Liver (tissue), 9 donors: Measurements from ENCODE around the gene TXNRD2. TPM values are rescaled to one million over a fixed set of nuclear protein-coding genes. Genes with fewer than 3 reads are reported as not detected.

Experiments used
- DNase-seq: peaks from one replicate; pipeline ENCODE4 v3.0.0-alpha.2; 2017; ENCODE audit warnings: low spot score
- H3K27ac ChIP-seq, 2 donors: one replicate each; pipeline ENCODE4 v1.7.0; 2013; ENCODE audit warnings: inconsistent platforms in 2 of 2, low read length in 2 of 2, control low read depth in 1 of 2, low read depth in 1 of 2, mild to moderate bottlenecking in 1 of 2
- H3K27me3 ChIP-seq, 4 donors: one replicate each; pipeline versions ENCODE4 v1.6.1 to v1.7.0; 2013; ENCODE audit warnings: low read length in 3 of 4, inconsistent platforms in 1 of 4, mild to moderate bottlenecking in 1 of 4, moderate library complexity in 1 of 4; ENCODE audit not compliant: control insufficient read depth in 4 of 4, insufficient read depth in 4 of 4
- H3K36me3 ChIP-seq, 4 donors: one replicate each; pipeline versions ENCODE4 v1.6.1 to v1.7.0; 2013; ENCODE audit warnings: low read length in 3 of 4, mild to moderate bottlenecking in 3 of 4, low read depth in 1 of 4, moderate library complexity in 1 of 4; ENCODE audit not compliant: control insufficient read depth in 4 of 4, insufficient read depth in 3 of 4
- H3K4me1 ChIP-seq, 4 donors: one replicate each; pipeline versions ENCODE4 v1.6.1 to v1.7.0; 2013; ENCODE audit warnings: low read length in 3 of 4, mild to moderate bottlenecking in 3 of 4, moderate library complexity in 1 of 4; ENCODE audit not compliant: control insufficient read depth in 4 of 4, insufficient read depth in 4 of 4
- H3K4me3 ChIP-seq, 3 donors: one replicate each; pipeline versions ENCODE4 v1.6.1 to v1.7.0; 2013; ENCODE audit warnings: low read length in 3 of 3, control low read depth in 1 of 3, low read depth in 1 of 3, mild to moderate bottlenecking in 1 of 3
- H3K9ac ChIP-seq, 2 donors: one replicate each; pipeline ENCODE4 v1.7.0; 2013; ENCODE audit warnings: low read length in 2 of 2, mild to moderate bottlenecking in 2 of 2, moderate library complexity in 2 of 2, control low read depth in 1 of 2, low read depth in 1 of 2
- H3K9me3 ChIP-seq, 4 donors: one replicate each; pipeline versions ENCODE4 v1.6.1 to v1.7.0; 2013; ENCODE audit warnings: low read length in 3 of 4; ENCODE audit not compliant: control insufficient read depth in 4 of 4
- FOXA1 ChIP-seq: IDR thresholded peaks from 2 replicates; pipeline ENCODE4 v1.6.1; 2016; ENCODE audit warnings: antibody characterized with exemption
- FOXA2 ChIP-seq: IDR thresholded peaks from 2 replicates; pipeline ENCODE4 v1.6.1; 2016; ENCODE audit warnings: antibody characterized with exemption
- GABPA ChIP-seq, 2 donors: IDR thresholded peaks in 1 of 2; conservative IDR thresholded peaks in 1 of 2; 2 replicates each; pipeline ENCODE4 v1.6.1; 2016; ENCODE audit warnings: antibody characterized with exemption in 2 of 2, mild to moderate bottlenecking in 1 of 2, moderate library complexity in 1 of 2
- HNF4A ChIP-seq, 2 donors: conservative IDR thresholded peaks; 2 replicates each; pipeline ENCODE4 v1.6.1; 2016; ENCODE audit warnings: antibody characterized with exemption in 2 of 2, mild to moderate bottlenecking in 2 of 2
- HNF4G ChIP-seq: IDR thresholded peaks from 2 replicates; pipeline ENCODE4 v1.6.1; 2016; ENCODE audit warnings: antibody characterized with exemption
- JUND ChIP-seq, 2 donors: IDR thresholded peaks; 2 replicates each; pipeline ENCODE4 v1.6.1; 2016; ENCODE audit warnings: antibody characterized with exemption in 2 of 2
- NR2F2 ChIP-seq: IDR thresholded peaks from 2 replicates; pipeline ENCODE4 v1.6.1; 2016; ENCODE audit warnings: antibody characterized with exemption
- RAD21 ChIP-seq, 2 donors: IDR thresholded peaks; 2 replicates each; pipeline ENCODE4 v1.6.1; 2016; ENCODE audit warnings: antibody characterized with exemption in 2 of 2, mild to moderate bottlenecking in 2 of 2
- SP1 ChIP-seq: IDR thresholded peaks from 2 replicates; pipeline ENCODE4 v1.6.1; 2018; ENCODE audit warnings: antibody characterized with exemption, mild to moderate bottlenecking
- TAF1 ChIP-seq: conservative IDR thresholded peaks from 2 replicates; pipeline ENCODE4 v1.6.1; 2016; ENCODE audit warnings: antibody characterized with exemption, mild to moderate bottlenecking
- YY1 ChIP-seq: IDR thresholded peaks from 2 replicates; pipeline ENCODE4 v1.6.1; 2016; ENCODE audit warnings: antibody characterized with exemption, mild to moderate bottlenecking
- WGBS: extraction: QIAGEN DNeasy Blood & Tissue Kit; methylation state at CpG from one replicate; pipeline ENCODE4 v1.1.7; 2013; 5-methylcytosine and 5-hydroxymethylcytosine counted together
- polyA plus RNA-seq, 2 donors: library from polyadenylated mRNA; stranded (reverse) in 1 of 2; unstranded in 1 of 2; fragments of 200-250 nt in 1 of 2; fragments of >200 nt in 1 of 2; fragmentation: Nextera tagmentation in 1 of 2; extraction: Ambion mirVana in 1 of 2; gene quantifications; one replicate each; pipeline versions ENCODE4 v1.2.1 to v1.2.3, GENCODE V29; 2013 to 2015
- total RNA-seq, 2 donors: library from RNA; depleted of rRNA; stranded (reverse); fragments of >200 nt; gene quantifications; one replicate each; pipeline ENCODE4 v1.2.3, GENCODE V29; 2014
- TF ChIP-seq, protein P1 (sequence below): IDR thresholded peaks from 2 replicates; pipeline ENCODE4 v1.6.1; 2016; ENCODE audit warnings: antibody characterized with exemption
- TF ChIP-seq, protein P2 (sequence below): IDR thresholded peaks from 2 replicates; pipeline ENCODE4 v1.6.1; 2016; ENCODE audit warnings: antibody characterized with exemption, mild to moderate bottlenecking
- TF ChIP-seq, protein P3 (sequence below): IDR thresholded peaks from 2 replicates; pipeline ENCODE4 v1.6.1; 2016; ENCODE audit warnings: antibody characterized with exemption
- TF ChIP-seq, protein P4 (sequence below): fragments of 150-350 bp; IDR thresholded peaks from 2 replicates; pipeline ENCODE4 v1.5.1; 2017; ENCODE audit warnings: improper control_type of control experiment, low read depth, low read length; ENCODE audit not compliant: missing input control
- donor health status: healthy.
- donor health status: healthy.
- donor health status: healthy.
- donor health status: healthy.
- donor health status: healthy.

TXNRD2 gene
- total and polyA plus RNA-seq, 4 donors, result 22.2 to 41.3 (median 33.6) TPM

DNA sequence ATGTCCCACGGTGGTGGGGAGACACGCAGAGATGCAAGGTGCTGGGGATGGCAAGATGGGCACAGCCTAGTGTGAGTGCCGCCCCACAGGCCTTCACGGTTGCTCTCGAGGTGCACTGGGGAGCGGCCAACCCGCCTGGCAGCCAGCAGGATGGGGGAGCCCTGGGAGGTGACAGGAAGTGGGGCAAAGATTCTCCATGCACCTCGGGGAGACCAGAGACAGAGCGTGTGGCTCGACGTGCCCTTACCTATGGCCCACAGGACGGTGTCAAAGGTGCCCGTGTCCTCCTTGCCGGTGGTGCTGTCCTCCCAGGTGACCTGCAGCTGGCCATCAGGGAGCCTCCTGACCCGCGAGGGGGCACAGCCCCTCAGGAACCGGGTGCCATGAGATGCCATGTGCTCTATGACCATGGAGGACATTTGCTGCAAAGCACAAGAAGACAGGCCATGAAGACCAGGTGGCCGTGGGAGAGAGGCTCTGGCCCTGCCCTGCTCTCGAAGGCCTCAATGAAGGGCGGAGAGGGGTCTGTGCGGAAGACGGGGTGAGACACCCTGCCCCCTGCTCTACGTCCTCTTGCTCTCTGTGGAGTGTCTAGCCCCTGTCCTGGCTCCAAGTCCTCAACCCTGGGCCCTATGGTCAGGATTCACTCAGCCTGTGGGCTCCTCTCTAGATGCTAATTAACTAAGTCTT lies 46.3 kb downstream of the TXNRD2 start:
- DNase-seq, result no peak
- WGBS, result 95% methylated on average over 23 of the region's 23 CpGs

DNA sequence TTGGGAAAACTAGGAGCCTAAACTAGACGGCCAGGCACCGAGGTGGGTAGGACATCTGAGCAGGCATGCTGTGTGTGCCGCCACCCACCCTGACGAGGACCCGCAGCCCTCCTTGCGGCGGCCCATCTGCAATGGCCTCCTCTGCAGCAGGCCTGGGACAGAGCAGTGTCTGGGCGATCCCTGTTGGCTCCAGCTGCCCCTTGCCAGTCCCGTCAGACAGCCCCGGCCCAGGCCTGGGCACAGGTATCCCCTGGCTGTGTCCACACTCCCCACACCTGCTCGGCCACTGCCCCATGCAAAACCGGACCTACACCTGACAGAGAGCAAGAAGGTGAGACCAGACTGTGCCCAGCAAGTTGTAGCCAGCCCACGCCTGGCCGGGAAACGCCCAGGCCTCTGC lies 48.3 kb downstream of the TXNRD2 start:
- no peak for DNase-seq
- WGBS, result 96% methylated on average over 15 of the region's 15 CpGs
- Histone ChIP-seq H3K4me3 (no peak overlapping the region), H3K4me1 (peaks cover 0 to 3% (median 0%) of the 10 kb centered on the region in 4 donors), H3K27me3 (no peaks in the 10 kb centered on the region), H3K9me3 (no peaks in the 10 kb centered on the region), H3K9ac (no peak overlapping the region), H3K27ac (no peak overlapping the region), H3K36me3 (peaks cover 2 to 41% (median 13%) of the 10 kb centered on the region in 4 donors)
- TF ChIP-seq, protein P1, sequence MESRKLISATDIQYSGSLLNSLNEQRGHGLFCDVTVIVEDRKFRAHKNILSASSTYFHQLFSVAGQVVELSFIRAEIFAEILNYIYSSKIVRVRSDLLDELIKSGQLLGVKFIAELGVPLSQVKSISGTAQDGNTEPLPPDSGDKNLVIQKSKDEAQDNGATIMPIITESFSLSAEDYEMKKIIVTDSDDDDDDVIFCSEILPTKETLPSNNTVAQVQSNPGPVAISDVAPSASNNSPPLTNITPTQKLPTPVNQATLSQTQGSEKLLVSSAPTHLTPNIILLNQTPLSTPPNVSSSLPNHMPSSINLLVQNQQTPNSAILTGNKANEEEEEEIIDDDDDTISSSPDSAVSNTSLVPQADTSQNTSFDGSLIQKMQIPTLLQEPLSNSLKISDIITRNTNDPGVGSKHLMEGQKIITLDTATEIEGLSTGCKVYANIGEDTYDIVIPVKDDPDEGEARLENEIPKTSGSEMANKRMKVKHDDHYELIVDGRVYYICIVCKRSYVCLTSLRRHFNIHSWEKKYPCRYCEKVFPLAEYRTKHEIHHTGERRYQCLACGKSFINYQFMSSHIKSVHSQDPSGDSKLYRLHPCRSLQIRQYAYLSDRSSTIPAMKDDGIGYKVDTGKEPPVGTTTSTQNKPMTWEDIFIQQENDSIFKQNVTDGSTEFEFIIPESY, result no peak
- TF ChIP-seq TAF1 (no peak), RAD21 (IDR thresholded peaks at IDR 0.05) (no peak), HNF4G (no peak)
- TF ChIP-seq, protein P2, sequence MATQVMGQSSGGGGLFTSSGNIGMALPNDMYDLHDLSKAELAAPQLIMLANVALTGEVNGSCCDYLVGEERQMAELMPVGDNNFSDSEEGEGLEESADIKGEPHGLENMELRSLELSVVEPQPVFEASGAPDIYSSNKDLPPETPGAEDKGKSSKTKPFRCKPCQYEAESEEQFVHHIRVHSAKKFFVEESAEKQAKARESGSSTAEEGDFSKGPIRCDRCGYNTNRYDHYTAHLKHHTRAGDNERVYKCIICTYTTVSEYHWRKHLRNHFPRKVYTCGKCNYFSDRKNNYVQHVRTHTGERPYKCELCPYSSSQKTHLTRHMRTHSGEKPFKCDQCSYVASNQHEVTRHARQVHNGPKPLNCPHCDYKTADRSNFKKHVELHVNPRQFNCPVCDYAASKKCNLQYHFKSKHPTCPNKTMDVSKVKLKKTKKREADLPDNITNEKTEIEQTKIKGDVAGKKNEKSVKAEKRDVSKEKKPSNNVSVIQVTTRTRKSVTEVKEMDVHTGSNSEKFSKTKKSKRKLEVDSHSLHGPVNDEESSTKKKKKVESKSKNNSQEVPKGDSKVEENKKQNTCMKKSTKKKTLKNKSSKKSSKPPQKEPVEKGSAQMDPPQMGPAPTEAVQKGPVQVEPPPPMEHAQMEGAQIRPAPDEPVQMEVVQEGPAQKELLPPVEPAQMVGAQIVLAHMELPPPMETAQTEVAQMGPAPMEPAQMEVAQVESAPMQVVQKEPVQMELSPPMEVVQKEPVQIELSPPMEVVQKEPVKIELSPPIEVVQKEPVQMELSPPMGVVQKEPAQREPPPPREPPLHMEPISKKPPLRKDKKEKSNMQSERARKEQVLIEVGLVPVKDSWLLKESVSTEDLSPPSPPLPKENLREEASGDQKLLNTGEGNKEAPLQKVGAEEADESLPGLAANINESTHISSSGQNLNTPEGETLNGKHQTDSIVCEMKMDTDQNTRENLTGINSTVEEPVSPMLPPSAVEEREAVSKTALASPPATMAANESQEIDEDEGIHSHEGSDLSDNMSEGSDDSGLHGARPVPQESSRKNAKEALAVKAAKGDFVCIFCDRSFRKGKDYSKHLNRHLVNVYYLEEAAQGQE, result no peak

More for the DNA sequence above, 46.3 kb downstream of the TXNRD2 start:
- Histone ChIP-seq H3K4me1 (peaks cover 0 to 3% (median 0%) of the 10 kb centered on the region in 4 donors), H3K9me3 (no peaks in the 10 kb centered on the region), H3K36me3 (peaks cover 0 to 45% (median 14%) of the 10 kb centered on the region in 4 donors), H3K4me3 (no peak overlapping the region), H3K9ac (no peak overlapping the region), H3K27me3 (no peaks in the 10 kb centered on the region), H3K27ac (no peak overlapping the region)
- TF ChIP-seq, protein P3, sequence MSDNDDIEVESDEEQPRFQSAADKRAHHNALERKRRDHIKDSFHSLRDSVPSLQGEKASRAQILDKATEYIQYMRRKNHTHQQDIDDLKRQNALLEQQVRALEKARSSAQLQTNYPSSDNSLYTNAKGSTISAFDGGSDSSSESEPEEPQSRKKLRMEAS, result no peak
- TF ChIP-seq JUND (IDR thresholded peaks at IDR 0.05) (no peak), TAF1 (no peak), SP1 (no peak), FOXA2 (no peak), HNF4G (no peak), YY1 (no peak), GABPA (IDR thresholded peaks at IDR 0.05 in 1 of 2, conservative IDR thresholded peaks at IDR 0.05 in 1 of 2) (no peak), NR2F2 (no peak), HNF4A (conservative IDR thresholded peaks at IDR 0.05) (no peak), FOXA1 (no peak), RAD21 (IDR thresholded peaks at IDR 0.05) (no peak)
- TF ChIP-seq, protein P2, result no peak
- TF ChIP-seq, protein P4, sequence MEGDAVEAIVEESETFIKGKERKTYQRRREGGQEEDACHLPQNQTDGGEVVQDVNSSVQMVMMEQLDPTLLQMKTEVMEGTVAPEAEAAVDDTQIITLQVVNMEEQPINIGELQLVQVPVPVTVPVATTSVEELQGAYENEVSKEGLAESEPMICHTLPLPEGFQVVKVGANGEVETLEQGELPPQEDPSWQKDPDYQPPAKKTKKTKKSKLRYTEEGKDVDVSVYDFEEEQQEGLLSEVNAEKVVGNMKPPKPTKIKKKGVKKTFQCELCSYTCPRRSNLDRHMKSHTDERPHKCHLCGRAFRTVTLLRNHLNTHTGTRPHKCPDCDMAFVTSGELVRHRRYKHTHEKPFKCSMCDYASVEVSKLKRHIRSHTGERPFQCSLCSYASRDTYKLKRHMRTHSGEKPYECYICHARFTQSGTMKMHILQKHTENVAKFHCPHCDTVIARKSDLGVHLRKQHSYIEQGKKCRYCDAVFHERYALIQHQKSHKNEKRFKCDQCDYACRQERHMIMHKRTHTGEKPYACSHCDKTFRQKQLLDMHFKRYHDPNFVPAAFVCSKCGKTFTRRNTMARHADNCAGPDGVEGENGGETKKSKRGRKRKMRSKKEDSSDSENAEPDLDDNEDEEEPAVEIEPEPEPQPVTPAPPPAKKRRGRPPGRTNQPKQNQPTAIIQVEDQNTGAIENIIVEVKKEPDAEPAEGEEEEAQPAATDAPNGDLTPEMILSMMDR, result no peak
- TF ChIP-seq, protein P1, result no peak
